ENCODE data around the gene TBC1D16. TPM values are rescaled to one million over a fixed set of nuclear protein-coding genes. Genes with fewer than 3 reads are reported as not detected.

TBC1D16 gene
- total RNA-seq, 2 donors from 2014 or later: 1.9 to 2.6 TPM

DNA sequence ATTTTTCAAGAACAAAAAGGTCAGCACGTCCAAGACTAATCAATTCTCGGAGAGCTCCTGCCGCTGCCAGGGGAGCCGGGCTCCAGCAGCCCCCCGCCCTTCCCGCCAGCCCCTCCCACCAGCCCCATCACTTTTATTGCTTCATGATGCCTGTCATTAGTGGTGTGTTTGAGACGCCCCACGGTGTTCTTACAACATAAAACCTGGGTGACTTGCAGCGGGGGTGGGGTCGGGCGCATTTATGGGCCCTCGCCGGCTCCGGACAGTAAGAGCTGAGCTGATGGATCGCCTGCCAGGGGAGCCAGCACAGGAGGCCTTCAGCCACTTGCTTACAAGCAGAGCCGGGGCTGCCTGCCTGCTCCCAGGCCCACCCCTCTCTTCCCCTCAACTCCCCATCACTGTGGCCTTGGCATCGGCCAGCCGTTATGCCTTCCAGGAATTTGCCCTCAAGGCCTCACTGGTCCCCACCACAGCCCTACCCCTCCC, 113.5 kb downstream of the TBC1D16 start:
- no peaks in the 10 kb centered on the region for H3K4me1 Mint-ChIP-seq
- H3K9me3 ChIP-seq (ENCODE audit: control insufficient read depth, low read length, poor library complexity, severe bottlenecking): no peaks in the 10 kb centered on the region
- no peak overlapping the region for H3K27ac Mint-ChIP-seq
- no peak overlapping the region for H3K4me3 Mint-ChIP-seq
- ATAC-seq: no peak
- DNase-seq: no peak
- H3K36me3 Mint-ChIP-seq (ENCODE audit: low read depth): no peaks in the 10 kb centered on the region
- peaks cover 28% of the 10 kb centered on the region for H3K27me3 Mint-ChIP-seq

DNA sequence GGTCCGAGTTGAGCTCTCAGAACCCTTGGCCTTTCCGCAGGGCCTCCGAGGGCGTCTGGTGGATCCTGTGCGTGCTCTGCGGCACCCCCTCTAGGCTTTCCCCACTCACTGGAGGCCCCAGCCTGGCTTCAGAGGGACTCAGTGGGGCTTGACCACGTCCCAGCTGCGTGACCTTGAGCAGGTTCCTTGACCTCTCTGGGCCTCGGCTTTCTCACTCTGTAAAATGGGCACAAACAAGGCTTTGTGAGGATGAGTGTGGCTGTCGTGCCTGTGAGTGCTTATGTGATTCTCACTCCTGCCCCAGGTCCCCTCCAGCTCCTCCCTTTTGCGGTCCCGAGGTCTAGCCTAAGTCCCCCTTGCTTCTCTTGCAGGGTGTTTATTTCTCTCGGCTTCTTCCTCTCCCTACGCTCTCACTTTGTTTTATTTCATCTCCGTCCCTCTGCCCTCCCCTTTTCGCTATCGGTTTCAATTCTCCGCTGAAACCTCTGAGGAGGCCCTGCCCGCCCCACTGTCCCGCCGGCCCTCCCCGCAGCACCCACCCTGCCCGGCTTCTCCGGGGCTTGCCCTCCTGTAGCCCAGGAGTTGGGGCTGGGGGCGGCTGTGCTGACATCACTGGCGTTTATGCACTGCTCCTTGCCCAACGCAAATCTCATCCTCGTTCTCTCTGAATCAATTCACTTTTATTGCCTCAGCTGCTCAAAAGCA, 114.1 kb downstream of the TBC1D16 start:
- Mint-ChIP-seq H3K36me3 (ENCODE audit: low read depth) (no peaks in the 10 kb centered on the region), H3K27me3 (peaks cover 30% of the 10 kb centered on the region), H3K27ac (no peak overlapping the region), H3K4me1 (peaks cover 1% of the 10 kb centered on the region), H3K4me3 (no peak overlapping the region)
- H3K9me3 ChIP-seq (ENCODE audit: control insufficient read depth, low read length, poor library complexity, severe bottlenecking): no peaks in the 10 kb centered on the region
- DNase-seq (no peak), ATAC-seq (no peak)

DNA sequence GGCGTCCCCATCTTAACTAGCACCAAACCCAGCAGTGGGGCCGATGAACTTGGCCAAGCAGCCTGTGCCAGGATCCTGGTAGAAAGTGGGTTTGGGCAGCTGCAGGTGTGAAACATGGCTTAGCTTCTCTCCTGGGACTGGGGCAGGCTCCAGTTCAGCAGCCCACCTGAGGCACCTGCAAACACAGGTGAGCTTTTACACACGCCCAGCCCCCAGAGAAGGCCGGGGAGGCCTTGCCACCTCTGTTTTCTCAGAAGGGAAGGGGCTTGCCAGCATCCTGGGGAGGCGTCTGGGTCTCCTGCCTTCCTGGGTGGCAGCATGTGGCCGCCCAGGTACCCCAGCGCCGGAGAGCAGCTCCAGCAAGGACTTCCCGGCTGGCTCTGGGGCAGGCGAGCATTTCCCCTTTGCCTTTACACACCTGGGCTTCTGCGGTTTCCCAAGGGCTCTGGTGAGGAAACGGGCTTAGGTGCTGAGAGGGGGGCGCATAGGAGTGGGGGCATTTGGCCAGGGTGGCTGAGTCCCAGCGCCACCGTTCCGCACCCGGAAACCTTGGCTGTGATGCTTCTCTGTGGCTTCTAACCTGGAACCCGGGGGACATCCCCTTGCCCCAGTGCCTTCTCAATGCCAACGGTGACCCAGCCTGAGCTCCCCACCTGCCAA, 114.8 kb downstream of the TBC1D16 start:
- H3K36me3 Mint-ChIP-seq (ENCODE audit: low read depth): no peaks in the 10 kb centered on the region
- H3K27me3 Mint-ChIP-seq: peaks cover 31% of the 10 kb centered on the region
- peaks cover 2% of the 10 kb centered on the region for H3K4me1 Mint-ChIP-seq
- ATAC-seq (no peak), DNase-seq (no peak)
- H3K9me3 ChIP-seq (ENCODE audit: control insufficient read depth, low read length, poor library complexity, severe bottlenecking): no peaks in the 10 kb centered on the region
- H3K4me3 Mint-ChIP-seq: no peak overlapping the region
- no peak overlapping the region for H3K27ac Mint-ChIP-seq

DNA sequence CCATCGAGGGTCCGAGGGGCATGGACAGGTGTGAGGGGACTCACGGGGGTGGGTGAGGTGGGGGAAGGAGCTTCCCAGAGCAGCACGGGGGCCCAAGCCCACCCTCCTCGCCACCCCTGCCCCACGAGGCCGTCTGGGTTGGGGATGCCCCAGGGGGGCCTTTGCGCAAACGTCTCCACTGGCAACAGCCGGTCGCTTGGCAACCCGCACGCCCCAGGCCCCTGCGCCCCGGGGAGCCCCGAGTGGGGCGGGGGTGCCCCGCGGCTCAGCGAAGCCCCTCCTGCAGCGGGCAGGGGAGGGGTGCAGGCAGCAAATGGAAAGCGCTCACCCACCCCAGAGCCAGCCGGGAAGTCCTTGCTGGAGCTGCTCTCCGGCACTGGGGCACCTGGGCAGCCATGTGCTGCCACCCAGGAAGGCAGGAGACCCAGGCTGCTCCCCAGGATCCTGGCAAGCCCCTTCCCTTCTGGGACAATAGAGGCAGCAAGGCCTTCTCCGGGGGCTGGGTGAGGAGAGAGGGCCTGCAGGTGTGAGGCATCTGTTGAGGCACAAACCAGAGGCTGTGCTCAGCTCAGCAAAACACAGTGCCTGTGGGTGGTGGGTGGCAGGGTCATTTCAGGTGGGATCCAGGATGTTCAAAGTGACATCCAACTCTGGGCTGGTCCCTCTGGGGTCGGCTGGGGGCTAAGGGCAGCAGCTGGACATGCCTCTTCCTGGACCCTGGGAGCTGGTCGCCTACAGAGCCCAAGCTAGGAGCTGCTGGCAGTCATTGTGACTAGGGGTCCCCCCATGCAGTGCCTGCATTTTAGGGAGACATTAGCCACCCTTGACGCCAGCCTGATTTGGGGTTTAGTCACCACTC, 115.6 kb downstream of the TBC1D16 start:
- Mint-ChIP-seq H3K4me1 (peaks cover 5% of the 10 kb centered on the region), H3K4me3 (no peak overlapping the region), H3K36me3 (ENCODE audit: low read depth) (peaks cover under 1% of the 10 kb centered on the region), H3K27me3 (peaks cover 35% of the 10 kb centered on the region), H3K27ac (no peak overlapping the region)
- DNase-seq (no peak), ATAC-seq (no peak)
- no peaks in the 10 kb centered on the region for H3K9me3 ChIP-seq (ENCODE audit: control insufficient read depth, low read length, poor library complexity, severe bottlenecking)

DNA sequence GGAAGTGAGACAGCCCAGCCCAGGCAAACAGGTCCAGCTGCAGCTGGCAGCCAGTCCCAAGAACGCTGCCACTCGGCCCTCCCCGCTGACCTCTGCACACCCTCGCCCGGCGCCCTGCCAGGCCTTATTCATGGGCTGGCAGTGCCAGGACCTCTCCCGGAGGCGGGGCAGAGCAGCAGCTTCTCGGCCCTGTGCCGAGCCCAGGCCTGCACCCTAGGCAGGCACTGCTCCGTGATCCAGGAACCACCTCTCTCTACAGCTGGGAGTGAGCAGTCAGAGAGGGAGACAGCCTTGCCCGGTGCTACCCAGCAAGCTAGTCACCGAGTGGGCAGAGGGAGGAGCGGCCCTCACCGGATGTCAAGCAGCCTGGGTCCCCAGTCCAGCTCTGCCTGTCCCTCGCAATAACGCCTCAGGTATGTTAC, 116.5 kb downstream of the TBC1D16 start:
- peaks cover 5% of the 10 kb centered on the region for H3K4me1 Mint-ChIP-seq
- DNase-seq: no peak
- peaks cover 28% of the 10 kb centered on the region for H3K27me3 Mint-ChIP-seq
- H3K4me3 Mint-ChIP-seq: no peak overlapping the region
- ATAC-seq: no peak
- H3K27ac Mint-ChIP-seq: no peak overlapping the region
- peaks cover 2% of the 10 kb centered on the region for H3K36me3 Mint-ChIP-seq (ENCODE audit: low read depth)
- no peaks in the 10 kb centered on the region for H3K9me3 ChIP-seq (ENCODE audit: control insufficient read depth, low read length, poor library complexity, severe bottlenecking)

DNA sequence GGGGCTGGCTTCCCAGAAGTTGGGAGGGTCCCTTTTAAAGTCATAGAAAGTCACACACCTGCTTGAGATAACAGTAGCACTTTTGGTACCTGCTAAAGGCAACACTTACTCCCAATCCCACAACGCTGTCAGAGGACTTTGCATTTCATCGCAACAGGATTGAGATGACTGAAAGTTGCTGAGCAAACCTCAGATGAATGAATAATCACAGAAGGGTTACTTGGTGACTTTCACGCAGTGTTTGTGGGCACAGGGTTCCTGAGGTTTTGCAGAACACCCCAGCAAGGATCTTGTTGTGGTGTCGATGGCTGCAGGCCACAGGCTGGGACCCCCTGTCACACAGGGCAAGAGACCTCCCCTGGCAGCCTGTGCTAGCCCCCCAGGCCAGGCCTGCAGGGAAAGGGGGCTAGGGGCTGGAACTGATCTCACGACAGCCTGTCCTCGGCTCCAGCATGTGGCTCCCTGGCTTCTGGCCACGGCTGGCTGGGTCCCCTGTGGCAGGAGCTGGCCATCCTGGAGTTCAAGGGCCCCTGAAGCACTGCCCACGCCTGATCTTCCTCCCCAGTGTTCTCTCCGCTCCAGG, 117.0 kb downstream of the TBC1D16 start:
- peaks cover 28% of the 10 kb centered on the region for H3K27me3 Mint-ChIP-seq
- peaks cover 5% of the 10 kb centered on the region for H3K4me1 Mint-ChIP-seq
- H3K4me3 Mint-ChIP-seq: no peak overlapping the region
- no peak for DNase-seq
- no peak overlapping the region for H3K27ac Mint-ChIP-seq
- peaks cover 2% of the 10 kb centered on the region for H3K36me3 Mint-ChIP-seq (ENCODE audit: low read depth)
- H3K9me3 ChIP-seq (ENCODE audit: control insufficient read depth, low read length, poor library complexity, severe bottlenecking): no peaks in the 10 kb centered on the region
- no peak for ATAC-seq

DNA sequence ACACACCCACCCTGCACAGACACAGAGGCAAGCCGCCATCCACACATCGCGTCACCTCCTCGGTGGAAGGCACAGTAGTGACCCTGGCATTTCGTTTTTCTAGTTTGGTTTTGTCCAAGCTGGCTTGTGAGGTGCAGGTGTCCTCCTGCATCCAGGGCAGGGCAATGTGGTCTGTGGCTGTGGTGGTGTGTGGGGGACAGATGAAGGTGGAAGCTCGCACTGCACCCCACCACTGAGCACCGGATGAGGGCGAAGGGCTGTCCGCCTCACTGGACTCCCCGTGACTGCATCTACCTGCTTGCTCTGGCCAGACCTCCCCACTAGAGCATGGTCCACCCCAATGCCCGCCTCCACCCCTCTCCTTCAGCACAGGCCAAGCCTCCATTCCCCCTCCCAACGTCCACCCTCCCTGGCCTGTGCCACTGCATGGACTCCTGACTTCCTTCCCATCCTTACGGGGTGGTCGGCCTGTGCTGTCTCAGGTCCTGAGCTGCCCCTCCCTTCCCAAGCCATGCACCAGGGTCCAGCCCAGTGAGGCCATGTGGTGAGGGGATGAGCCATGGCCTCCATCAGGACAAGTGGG, 117.7 kb downstream of the TBC1D16 start:
- peaks cover 5% of the 10 kb centered on the region for H3K4me1 Mint-ChIP-seq
- H3K9me3 ChIP-seq (ENCODE audit: control insufficient read depth, low read length, poor library complexity, severe bottlenecking): no peaks in the 10 kb centered on the region
- ATAC-seq: no peak
- no peak overlapping the region for H3K27ac Mint-ChIP-seq
- DNase-seq: no peak
- H3K36me3 Mint-ChIP-seq (ENCODE audit: low read depth): peaks cover 2% of the 10 kb centered on the region
- peaks cover 28% of the 10 kb centered on the region for H3K27me3 Mint-ChIP-seq
- no peak overlapping the region for H3K4me3 Mint-ChIP-seq

DNA sequence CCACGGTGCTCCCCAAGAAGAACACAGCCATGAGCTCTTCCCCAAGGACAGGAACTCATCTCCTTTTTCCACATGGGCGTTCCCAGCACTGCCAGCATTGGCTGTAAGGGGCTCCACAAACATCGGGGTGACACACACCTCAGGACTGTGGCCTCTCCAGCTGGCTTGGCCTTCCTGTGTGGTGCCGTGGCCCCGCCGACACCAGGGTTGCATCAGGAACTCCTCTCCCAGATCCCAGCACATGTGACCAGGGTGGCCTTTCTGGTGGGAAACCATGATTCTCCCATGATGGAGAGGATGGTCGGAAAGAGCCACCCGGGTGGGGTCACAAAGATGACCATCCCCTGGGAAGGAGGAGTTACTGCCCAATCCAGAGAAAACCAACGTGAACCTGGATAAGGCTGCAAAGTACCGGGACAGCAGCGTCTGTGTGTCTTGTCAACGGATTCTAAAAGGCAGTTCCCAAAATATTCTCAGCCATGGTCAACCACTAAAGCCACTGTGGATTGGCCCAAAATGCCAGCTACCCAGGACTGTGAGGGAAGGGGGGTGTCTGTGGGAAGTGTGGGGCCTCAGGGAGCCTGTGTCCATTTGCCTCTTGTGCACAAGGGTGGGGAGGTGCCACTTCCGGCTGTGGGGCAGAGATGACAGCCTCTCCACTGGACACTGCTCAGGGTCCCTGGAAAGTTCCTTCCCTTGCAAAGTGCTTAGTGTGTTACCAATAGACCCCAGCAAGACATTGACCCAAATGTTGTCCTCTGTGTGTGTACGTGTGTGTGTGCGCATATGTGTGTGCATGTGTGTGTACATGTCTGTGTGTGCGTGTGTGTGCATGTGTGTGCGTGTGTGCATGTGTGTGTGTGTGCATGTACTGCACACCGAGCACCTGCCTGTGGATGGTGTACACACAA, 118.4 kb downstream of the TBC1D16 start:
- Mint-ChIP-seq H3K27ac (no peak overlapping the region), H3K27me3 (peaks cover 32% of the 10 kb centered on the region), H3K4me3 (no peak overlapping the region), H3K36me3 (ENCODE audit: low read depth) (peaks cover 2% of the 10 kb centered on the region), H3K4me1 (peaks cover 5% of the 10 kb centered on the region)
- no peak for DNase-seq
- no peak for ATAC-seq
- H3K9me3 ChIP-seq (ENCODE audit: control insufficient read depth, low read length, poor library complexity, severe bottlenecking): no peaks in the 10 kb centered on the region

DNA sequence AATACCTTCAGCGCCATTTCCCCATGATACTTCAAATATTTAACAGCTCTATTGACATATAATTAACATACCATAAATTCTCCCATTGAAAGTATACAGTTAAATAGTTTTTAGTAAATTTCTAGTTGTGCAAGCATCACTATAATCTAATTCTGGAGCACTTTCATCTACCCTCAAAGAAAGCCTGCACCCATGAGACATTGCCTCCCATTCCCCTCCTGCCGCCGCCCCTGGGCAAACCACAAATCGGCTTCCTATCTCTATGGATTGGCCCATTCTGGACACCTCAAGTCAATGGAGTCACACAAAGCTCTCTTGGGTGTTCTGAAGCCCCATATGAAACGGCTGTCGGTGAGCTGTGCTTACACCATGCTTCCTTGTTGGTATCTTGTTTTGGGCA, 119.2 kb downstream of the TBC1D16 start:
- Mint-ChIP-seq H3K4me1 (peaks cover 7% of the 10 kb centered on the region), H3K27me3 (peaks cover 40% of the 10 kb centered on the region), H3K36me3 (ENCODE audit: low read depth) (peaks cover 2% of the 10 kb centered on the region), H3K27ac (no peak overlapping the region), H3K4me3 (no peak overlapping the region)
- no peak for DNase-seq
- no peak for ATAC-seq
- H3K9me3 ChIP-seq (ENCODE audit: control insufficient read depth, low read length, poor library complexity, severe bottlenecking): no peaks in the 10 kb centered on the region

DNA sequence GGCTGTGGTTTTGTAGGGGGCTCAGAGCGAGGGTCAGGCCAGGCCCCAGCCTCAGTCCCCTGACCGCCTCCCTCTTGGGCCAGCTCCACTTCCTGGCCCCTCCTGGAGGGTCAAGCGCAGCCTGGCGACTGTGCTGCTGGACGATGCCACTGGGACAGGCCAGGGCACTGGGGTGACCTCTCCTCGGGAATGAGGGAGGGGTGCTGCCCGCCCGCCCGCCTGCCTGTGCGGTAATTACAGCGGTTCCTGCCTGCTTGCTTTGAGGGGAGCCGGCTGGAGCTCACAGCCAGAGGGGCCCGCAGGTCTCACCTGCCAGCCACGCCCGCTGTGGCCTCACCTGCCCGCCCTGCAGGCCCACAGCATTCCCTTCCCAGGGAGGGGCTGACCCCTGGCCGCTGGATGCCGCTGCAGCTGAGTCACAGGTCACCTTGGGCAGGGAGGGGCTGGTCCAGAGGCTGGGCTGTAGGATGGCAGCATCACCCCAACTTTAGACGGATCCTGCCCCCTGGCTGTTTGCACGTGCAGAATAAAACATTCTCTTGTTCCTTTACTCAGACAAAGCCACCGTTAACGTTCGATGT, 119.7 kb downstream of the TBC1D16 start:
- H3K9me3 ChIP-seq (ENCODE audit: control insufficient read depth, low read length, poor library complexity, severe bottlenecking): no peaks in the 10 kb centered on the region
- DNase-seq (no peak), ATAC-seq (no peak)
- Mint-ChIP-seq H3K4me1 (peaks cover 7% of the 10 kb centered on the region), H3K36me3 (ENCODE audit: low read depth) (peaks cover 2% of the 10 kb centered on the region), H3K27me3 (peaks cover 43% of the 10 kb centered on the region), H3K4me3 (no peak overlapping the region), H3K27ac (no peak overlapping the region)

DNA sequence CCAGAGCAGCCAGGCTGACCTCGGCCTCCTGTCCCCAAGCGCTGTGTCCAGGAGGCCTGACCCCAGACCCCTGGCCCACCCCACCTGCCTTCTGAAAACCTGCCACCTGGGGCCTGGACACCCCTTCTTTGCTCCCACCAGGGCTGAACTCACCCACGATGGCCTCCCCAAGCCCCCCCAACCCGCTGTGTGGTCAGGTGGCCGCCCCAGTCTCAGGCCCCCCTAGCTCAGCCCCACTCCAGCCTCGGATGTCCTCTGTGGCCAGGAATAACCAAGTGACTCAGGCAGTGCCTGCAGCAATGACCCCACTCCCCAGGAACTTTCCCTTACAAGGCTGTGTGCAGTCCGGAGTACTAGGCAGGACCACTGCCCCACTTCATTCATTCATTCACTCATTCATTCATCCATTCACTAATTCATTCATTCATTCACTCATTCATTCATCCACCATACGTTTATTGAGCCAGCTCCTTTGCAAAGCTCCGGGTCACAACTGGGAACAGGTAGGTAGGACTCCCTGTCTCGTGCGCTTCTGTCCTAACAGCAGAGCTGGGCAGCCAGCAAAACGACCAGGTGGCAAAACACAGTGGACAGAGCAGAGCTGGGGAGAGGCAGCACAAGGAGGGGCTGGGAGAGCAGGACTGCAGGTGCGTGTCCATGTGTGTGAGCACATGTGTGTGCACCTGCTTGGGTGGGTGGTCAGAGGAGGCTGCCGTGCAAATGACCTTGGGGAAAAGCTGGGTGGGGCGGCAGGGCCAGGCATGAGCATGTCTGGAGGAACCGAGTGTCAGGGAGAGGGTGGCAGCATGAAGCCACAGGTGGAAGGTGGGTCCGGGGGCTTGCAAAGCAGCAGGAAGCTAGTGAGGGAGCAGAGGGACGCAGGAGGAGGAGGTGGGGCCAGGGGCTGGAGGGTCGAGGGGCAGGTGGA, 120.6 kb downstream of the TBC1D16 start:
- no peak for DNase-seq
- peaks cover 7% of the 10 kb centered on the region for H3K4me1 Mint-ChIP-seq
- H3K27me3 Mint-ChIP-seq: peaks cover 47% of the 10 kb centered on the region
- peaks cover 2% of the 10 kb centered on the region for H3K36me3 Mint-ChIP-seq (ENCODE audit: low read depth)
- no peak overlapping the region for H3K4me3 Mint-ChIP-seq
- H3K27ac Mint-ChIP-seq: no peak overlapping the region
- no peaks in the 10 kb centered on the region for H3K9me3 ChIP-seq (ENCODE audit: control insufficient read depth, low read length, poor library complexity, severe bottlenecking)
- ATAC-seq: no peak

Measured in T-helper 17 cell (primary cell).